GM21447 (cell line): ENCODE data around the gene IFNA6.
"Not testable (repeated sequence)": the region's sequence is repeated elsewhere in the genome, so short reads cannot be mapped to it uniquely, and the experiment has no call there.

Source experiments
- ATAC-seq: cut with Tn5 transposase; IDR thresholded peaks from one replicate; pipeline ENCODE4 v1.9.1; 2021; ENCODE audit not compliant: unreplicated experiment

The IFNA6 gene

DNA sequence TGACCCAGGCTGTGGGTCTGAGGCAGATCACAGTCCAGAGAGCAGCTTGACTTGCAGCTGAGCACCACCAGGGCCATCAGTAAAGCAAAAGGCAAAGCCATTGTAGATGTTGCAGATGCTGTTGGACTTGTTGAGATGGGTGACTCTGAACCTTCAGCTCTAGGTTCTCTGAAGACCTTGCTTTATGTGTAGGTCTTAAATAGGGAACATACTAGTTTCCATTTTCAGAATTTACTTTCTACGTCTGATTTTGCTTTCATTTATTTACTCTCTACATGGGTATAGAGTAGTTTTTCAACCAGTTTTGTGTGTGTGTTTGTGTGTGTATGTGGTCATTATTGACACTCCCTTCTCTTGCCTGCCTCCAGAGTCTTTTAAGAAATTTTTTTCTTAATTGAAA is at the start of gene IFNA6:
IFNA6 (minus strand) TSS at position 101 of the 400 bp plus-strand sequence; CDS start at position 101, 0 bp downstream.
- no peak for ATAC-seq

DNA sequence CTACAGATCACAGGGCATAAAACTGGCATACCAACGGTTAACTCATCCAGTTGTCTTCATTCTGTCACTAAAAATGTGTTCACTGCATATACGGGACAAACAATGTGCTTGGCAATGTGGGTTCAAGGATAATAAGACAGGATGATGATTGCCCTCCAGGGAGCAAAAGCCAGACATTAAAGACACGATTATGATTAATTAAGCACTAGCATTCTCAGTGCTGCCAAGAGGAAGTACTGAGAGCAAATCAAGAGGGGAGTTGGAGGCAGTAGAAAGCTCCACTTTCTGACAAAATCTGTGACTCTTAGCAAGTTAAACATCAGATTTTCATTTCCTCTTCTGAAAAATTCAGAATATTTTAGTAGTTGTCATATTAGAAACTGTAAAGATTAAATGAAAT is 49.3 kb upstream of the IFNA6 start:
- no peak for ATAC-seq

DNA sequence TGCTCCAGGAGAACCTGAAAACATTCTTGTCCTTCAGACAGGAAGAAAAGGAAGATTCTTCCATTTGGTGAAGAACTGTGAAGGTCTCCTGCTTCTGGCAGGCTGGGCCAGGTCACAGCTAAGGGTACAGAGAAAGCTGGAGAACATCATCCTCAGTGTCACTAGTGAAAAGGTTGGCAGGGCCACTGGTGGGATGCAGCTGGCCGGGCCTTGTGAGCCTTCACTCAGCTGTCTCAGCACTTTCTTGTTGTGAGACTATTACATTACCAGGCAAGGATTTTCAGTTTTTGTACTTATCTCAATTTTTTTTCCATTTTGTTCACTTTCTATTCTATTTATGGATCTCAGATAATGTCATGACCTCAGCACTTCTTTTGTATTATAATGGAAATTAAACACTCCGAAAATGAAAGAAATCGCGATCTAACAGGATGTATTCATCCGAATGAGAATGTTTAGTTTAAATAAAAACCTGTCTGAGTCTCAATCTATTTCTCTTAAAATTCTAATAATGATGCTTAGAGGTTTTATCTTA is 48.3 kb upstream of the IFNA6 start:
- ATAC-seq = no peak

DNA sequence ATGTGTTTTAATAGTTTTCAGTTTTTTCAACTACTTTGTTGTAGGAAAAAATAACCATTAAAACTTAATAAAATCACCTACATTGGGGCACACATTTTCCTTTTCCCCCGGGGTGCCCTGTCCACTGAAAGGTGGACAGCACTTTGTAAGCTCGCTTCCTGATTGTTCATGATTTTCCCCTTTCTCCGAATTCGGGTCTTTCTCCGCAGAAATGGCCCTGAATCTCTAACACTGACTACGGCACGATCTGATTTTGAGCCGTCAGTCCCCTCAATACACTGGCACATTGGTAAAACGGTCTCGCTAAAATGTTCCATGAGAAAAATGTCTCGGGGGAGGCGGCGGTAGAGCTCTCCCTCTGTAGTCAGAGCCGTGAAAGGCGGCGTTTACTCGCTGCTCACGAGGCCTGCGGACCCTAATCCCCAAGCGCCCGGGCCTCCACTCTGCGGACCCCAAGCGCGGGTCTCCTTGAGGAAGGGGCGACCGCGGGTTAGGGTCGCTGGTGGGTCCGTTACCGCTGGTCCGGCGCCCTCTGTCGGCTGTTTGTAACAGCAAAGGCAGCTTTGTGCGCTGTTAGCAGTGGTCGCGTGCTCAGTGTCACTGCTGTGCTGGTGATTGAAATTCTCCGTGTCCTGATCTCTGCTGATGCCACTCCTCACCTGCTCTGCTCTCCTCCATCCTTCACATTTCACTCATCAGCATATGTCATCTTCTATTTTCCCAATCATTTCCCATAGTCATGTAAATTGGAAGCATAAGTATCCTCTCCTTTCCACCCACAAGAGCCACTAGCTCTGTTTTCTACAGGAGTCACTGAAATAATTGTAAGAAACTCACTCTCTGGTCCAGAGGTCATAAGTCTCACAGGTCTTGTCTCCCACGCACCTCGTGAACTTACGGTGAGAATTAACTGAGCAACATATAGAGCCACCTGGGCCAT is 45.4 kb upstream of the IFNA6 start:
- ATAC-seq = peak; percentile 58

DNA sequence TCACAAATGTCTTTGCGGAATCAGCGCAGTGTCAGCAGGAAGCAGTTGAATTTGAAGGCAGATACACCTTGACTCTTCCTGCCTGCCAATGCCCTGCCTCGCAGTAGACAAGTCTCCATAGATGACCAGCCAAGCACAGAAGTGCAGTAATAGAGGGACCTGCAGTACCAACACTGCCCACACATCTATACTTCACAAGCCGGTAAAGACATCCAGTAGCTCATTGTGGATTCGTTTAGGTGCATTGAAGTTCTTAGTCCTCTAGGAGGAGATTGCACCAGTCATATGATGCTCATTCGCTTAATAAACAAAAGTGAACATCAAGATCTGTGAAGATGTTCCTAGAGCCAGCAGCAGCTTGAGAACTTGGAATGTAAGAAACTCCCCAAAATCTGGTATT is 41.6 kb upstream of the IFNA6 start:
- ATAC-seq = peak; percentile 82

DNA sequence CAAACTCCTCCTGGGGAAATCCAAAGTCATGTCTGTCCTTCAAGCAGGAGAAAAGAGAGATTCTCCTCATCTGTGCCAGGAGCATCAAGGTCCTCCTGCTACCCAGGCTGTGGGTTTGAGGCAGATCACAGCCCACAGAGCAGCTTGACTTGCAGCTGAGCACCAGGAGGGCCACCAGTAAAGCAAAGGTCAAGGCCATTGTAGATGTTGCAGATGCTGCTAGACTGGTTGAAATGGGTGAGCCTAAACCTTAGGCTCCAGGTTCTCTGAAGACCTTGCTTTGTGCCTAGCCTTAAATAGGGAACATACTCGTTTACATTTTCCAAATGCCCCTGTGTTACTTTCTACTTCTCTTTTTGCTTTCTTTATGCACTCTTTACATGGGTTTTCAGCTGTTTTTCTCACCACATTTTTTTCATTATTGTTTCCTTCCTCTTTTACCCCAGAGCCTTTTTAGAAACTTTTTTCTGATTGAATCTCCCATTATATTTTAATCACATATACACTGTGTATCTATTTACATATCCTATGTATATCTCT is 34.5 kb upstream of the IFNA6 start, which contains the start of gene IFNA2:
IFNA2 (minus strand) TSS at position 268 of the 540 bp plus-strand sequence; CDS start at position 199, 69 bp downstream.
- ATAC-seq = no peak

DNA sequence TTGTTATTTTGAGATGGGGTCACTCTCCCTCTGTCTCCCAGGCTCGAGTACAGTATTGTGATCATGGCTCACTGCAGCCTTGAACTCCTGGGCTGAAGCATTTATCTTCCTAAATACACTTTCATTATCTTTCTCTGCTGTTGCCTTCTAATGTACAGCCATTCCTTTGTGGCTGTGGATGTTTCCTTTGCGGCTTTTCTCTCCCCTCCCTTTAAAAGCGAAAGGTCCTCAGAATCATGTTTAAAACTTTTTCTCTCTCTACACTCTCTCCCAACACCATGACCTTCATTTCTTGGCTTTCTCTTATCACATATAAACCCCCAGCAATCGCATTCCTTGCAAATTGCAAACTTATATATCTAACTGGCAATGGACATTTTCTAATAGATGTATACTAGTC is 32.9 kb upstream of the IFNA6 start:
- ATAC-seq = no peak

DNA sequence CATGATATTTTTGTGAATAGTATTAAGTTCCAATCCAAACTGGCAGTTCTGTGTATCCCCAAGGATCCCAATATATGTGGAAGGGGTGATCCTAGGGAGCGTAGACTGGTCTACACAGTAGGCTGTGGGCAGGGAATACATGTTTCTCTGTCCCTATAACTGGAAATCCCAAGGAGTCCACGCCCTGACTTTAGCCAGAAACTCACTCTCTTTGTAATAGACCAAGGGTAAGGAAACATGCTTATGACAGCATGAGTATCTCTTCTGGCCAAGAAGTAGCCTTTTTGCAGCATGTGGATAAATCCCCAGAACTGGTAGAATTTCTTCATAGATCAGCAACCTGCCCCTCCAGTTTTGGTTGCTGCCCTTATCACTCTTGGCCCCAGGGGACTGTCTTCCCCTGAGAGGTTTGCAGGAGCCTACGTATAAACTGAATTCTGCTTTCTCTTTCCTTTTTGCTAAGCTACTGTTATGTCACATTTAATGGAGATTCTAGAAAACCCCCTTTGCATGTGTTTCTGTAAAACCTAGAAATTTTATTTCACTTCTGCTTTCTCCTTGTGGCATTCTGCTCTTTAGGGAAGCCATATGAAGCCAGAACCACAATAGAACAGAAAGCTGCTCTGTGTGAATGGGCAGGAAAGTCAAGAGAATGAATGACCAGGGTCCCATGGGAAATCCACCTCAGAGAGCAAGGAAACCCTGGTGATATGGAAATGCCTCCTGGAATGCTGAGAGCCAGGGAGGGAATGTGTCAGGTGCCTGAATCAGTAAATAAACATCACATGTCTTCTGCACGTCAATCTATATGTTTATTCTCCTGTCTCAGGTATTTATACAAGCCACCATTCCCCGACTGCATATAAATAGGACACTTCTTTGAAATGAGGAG is 31.0 kb upstream of the IFNA6 start:
- ATAC-seq = peak; percentile 97

DNA sequence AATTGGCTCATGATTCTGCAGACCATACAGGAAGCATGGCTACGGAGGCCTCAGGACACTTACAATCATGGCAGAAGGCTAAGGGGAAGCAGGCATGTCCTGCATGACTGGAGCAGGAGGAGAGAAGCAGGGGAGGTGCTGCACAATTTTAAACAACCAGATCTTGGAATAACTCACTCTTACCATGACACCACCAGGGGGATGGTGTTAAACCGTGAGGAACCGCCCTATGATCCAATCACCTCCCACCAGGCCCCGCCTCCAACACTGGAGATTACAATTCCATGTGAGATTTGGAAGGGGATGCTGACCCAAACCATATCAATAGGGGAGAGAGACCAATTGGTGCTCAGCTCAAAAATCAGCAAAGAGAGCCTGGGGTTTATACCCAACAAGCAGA is 20.8 kb upstream of the IFNA6 start:
- ATAC-seq = not testable (repeated sequence)

DNA sequence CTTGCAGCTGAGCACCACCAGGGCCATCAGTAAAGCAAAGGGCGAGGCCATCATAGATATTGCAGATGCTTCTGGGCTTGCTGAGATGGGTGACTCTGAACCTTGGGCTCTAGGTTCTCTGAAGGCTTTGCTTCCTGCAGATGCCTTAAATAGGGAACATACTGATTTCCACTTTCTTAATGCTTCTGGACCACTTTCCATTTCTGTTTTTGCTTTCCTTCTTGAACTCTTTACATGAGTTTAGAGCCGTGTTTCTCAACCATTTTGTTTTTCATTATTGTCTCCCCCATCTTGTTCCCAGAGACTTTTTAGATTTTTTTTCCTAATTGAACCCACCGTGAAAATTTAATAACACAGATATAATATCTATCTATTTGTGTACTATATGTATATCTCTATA is 17.3 kb upstream of the IFNA6 start, which contains the start of gene IFNA13:
IFNA13 (minus strand) TSS at position 101 of the 400 bp plus-strand sequence; CDS start at position 54, 47 bp downstream.
- ATAC-seq = no peak

DNA sequence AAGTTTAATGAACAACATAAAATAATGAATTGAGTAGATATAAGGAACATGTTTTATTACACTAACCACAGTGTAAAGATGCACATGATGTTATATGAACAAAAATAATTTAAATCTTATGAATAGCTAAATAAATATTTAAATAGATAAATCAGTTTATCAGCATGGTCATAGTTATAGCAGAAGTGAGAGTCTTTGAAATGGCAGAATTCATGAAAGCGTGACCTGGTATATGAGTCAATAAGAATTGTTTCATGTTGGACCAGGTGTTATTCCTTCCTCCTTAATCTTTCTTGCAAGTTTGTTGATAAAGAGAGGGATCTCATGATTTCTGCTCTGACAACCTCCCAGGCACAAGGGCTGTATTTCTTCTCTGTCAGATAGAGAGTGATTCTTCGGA is 16.5 kb upstream of the IFNA6 start:
- peak; percentile 96 for ATAC-seq

DNA sequence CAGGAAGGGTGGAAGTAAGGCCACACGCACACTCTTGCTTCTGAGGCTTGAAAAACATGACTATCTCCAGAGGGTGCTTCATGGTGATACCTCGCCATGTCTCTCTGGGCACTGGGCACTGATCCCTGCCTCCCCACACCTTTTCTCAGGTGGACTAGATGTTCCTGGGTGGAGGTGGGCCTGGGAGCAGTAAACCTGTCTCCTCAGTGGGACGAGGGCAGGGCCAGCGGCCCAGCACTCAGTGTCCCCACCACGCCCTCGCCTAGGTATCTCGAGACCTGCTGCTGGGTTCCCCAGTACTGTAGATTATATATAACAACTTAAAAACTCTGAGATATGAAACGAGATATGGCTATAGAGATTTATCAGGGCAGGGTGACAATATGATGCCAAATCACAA is 11.6 kb upstream of the IFNA6 start:
- ATAC-seq = no peak

DNA sequence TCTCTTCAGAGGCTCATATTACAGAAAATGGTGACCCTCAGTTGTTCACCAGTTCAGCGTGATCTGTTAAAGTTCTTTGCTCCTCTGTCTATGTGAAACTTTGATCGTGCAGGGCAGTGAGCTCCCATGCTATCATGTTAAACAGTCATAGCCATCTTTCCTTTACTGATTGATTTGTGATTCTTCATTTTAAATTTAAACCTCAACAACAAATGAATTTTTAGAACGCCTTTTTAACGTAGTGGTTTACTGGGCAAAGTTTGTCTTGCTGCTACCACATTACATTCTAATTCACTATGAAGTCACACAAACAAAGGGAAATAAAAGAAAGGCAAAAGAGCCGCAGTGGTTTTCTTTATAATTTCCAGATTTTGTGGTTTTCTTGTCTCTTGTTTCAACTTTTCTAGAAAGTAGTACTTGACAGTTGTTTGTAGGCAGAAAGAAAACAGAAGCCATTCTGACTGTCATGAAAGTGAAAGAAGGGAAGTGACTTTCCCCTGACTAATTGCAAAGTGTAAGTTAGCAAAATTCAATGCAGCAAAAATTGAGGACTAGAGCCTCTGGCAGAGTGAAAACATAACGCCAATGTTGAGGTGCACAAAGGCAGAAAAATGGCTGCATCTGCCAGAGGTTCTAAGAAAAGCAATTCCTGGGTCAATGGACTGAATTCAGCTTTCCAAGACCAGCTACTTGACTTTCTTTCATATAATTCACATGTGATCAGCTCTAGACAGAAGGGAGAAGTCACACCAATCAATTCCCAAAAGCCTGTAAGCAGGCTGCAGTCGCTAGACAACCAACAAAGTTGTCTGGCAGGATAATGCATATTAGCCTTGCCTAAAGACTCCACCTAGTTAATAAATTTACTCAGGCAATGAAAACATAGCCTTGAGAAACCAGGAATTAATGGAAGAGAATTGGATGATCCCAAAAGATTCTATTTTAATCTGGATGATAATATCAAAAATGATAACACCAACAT is 7.1 kb upstream of the IFNA6 start:
- peak; percentile 95 for ATAC-seq

DNA sequence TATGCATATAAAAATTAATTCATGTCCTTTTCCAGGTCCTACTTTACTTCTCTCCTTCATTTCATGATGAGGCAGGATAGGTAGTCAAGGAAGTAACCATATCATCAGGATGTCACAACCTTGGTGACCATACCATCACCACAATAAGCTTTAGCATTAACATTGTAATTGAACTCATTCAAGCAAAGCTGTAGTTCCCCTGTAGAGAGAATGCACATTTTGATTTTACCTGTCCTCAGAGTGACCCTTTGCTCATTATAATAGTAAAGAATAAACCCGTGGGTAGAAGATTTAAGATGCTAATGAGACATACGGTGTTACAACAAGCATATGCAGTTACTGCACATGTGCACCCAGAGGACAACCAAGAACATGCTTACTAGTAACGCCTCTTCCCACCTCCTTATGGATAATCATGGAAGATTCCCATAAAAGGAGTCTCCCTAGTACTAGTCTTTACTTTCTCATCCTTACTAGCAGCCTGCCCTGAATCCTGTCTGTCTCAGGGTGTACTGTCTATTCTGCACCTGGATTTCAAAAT is 2.2 kb downstream of the IFNA6 start:
- no peak for ATAC-seq

DNA sequence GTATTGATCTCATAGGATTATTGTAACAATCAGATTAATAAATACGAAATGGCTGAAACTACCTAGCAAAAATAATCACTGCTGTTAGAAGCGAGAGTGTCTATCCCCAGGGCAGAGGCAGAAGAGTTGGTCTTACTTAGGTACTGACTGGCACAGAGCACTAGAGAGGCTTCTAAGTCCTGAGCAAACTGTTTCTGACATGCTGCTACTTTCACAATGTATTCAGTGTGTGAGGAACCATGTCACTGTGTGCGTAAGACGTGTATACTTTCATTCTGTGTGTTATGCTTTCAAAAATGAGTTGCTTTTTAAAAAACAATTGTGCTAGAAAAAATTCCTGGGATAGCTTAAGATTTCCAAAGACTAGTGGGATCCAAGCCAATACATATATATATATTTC is 10.0 kb downstream of the IFNA6 start:
- ATAC-seq = no peak

DNA sequence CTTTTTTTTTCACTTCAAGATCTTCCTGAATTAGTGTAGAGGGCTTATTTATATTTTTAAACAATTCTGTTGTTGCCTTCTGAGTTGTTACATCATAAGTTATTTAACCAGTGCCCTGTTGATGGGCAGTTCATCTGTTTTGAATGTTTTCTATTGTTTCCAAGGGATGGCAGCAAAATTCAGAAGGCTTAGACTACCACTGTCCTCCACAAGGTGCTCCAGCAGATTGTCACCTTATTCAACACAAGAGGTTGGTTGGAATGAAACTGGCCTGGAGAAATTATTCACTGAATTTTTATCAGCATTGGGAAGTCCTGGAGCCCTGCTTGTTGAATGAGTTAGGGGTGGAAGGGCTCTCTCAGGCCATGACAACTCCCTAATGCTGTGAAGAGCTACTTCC is 14.2 kb downstream of the IFNA6 start:
- no peak for ATAC-seq

DNA sequence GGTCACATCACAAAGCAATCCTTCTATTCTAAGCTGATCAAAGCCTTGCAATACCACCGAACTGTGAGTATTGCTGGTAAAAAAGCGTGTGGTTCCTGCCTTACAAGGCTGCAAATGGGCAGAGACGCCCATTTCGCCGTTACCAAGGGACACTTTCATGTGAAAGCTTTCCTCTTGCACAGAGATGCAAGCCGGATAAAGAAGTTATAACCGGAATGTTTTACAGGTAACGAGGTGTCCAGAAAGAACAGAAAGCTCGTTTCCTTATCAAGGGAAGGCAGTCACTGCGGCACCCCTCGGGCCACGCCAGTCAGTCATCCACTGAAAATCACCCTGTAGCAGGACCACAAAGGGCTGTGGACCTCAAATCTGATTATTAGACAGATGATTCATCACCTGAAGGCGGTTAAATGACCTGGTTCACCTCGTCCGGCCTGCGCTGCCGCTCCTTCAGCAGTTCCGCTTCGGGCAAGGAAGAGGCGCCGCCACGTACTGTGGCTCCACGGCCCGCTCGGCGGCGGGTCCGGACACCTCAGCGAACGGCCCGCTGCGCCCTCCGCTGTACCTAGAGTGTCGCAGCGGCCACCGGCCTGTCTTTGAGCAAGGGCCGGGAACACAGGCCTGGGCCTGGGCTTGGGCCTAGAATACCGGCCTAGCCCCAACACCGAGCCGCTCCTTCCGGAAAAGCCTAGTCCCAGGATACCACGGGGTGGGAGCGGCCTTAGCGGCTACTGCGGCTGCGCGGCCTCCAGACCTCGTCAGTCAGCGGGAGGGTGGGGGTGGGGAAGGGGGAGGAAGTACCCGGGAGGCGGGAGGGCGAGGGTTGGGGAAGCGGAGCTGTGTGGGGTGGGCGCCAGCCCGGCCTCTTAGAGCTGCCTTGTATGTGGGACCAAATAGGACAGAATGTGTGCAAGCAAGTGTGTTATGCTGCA is 15.7 kb downstream of the IFNA6 start, which contains the start of gene KLHL9:
KLHL9 (minus strand) TSS at position 704 of the 932 bp plus-strand sequence; CDS start at position 159, 545 bp downstream.
- peak; percentile 89 for ATAC-seq

DNA sequence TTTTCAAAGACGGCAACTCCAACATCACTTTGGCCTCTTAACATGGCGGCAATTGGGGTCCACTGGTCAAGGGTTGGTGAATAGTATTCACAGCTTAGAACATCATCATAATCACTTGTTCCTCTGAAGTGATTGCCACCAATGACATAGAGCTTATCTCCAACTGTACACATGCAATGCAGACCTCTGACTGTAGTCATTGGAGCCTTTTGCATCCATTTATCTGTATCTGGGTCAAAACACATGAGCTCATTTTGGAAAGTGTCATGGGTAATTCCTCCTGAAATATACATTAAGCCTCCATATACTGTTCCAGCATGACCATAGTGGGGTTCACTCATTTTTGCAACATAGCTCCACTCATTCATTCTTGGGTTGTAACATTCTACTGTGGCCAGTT is 17.5 kb downstream of the IFNA6 start:
- no peak for ATAC-seq
